GM12878 (cell line): Measurements from ENCODE around the gene ZNF416. TPM values are rescaled to one million over a fixed set of nuclear protein-coding genes. Genes with fewer than 3 reads are reported as not detected.
A peak's percentile ranks its signal among the peaks of the same experiment; 100 is the strongest.

Source experiments
- ATAC-seq: fragments of 200-7000 bp; cut with Tn5 transposase; 3 replicates; pipeline ENCODE4 v1.9.1; 2020; ENCODE audit warnings: mild to moderate bottlenecking, moderate library complexity
- BruUV-seq: library from RNA; stranded (reverse); fragments of 400-500 nt; replicated peaks from 2 replicates; lab custom pipeline; 2021; lab: Mats Ljungman, UMichigan
- CTCF ChIA-PET: fragments of 300-600 bp; sonication (Branson Sonifier 250); formaldehyde crosslinking; extraction: SDS; loops from one replicate; lab custom pipeline; 2021; ENCODE audit warnings: inconsistent platforms; lab: Yijun Ruan, JAX
- POLR2A ChIA-PET: fragments of 350-600 bp; formaldehyde crosslinking; extraction: SDS; loops from one replicate; lab custom pipeline; 2021; ENCODE audit warnings: inconsistent platforms; lab: Charles Lee
- RAD21 ChIA-PET: fragments of 300-600 bp; sonication (Branson Sonifier 250); formaldehyde crosslinking; loops from one replicate; lab custom pipeline; 2023; ENCODE audit warnings: antibody characterized with exemption; ENCODE audit not compliant: unreplicated experiment; lab: Charles Lee
- SMC1A ChIA-PET: fragments of 300-600 bp; sonication (Branson Sonifier 250); formaldehyde crosslinking; loops from one replicate; lab custom pipeline; 2023; ENCODE audit not compliant: unreplicated experiment, uncharacterized antibody; lab: Charles Lee
- DNase-seq: peaks from one replicate; pipeline ENCODE4 v3.0.0-alpha.2; 2011; ENCODE audit warnings: low read depth, low spot score
- FAIRE-seq: peaks from 3 replicates; lab custom pipeline; 2011; peaks lifted over from hg19 to GRCh38; lab: Jason Lieb, UNC
- H2AFZ ChIP-seq: 2 replicates; pipeline ENCODE4 v1.6.0; 2011; ENCODE audit warnings: low read depth, low read length, control low read depth; ENCODE audit not compliant: control insufficient read depth
- H3K27ac ChIP-seq: 2 replicates; pipeline ENCODE4 v1.5.1; 2011; ENCODE audit warnings: control low read depth; ENCODE audit not compliant: control insufficient read depth, insufficient read depth
- H3K27me3 ChIP-seq, 2 experiments: replicated peaks in 1 of 2; 2 replicates each; pipeline versions ENCODE4 v1.6.0 to v1.6.1; 2011; ENCODE audit warnings: low read length in 1 of 2; ENCODE audit not compliant: control insufficient read depth in 2 of 2, insufficient read depth in 2 of 2
- H3K36me3 ChIP-seq, 2 experiments: 2 replicates each; pipeline ENCODE4 v1.5.1; 2011; ENCODE audit warnings: low read length in 1 of 2; ENCODE audit not compliant: control insufficient read depth in 2 of 2, insufficient read depth in 2 of 2
- H3K4me1 ChIP-seq: 2 replicates; pipeline ENCODE4 v1.6.1; 2011; ENCODE audit warnings: mild to moderate bottlenecking, low read length, moderate library complexity, mixed read lengths; ENCODE audit not compliant: control insufficient read depth, insufficient read depth
- H3K4me2 ChIP-seq: 2 replicates; pipeline ENCODE4 v1.6.0; 2011; ENCODE audit warnings: control low read depth; ENCODE audit not compliant: control insufficient read depth, insufficient read depth
- H3K4me3 ChIP-seq: fragments of 200-600 bp; sonication (generic); 2 replicates; pipeline ENCODE4 v1.5.1; 2016
- H3K79me2 ChIP-seq: 2 replicates; pipeline ENCODE4 v1.6.0; 2011; ENCODE audit warnings: low read length; ENCODE audit not compliant: control insufficient read depth, insufficient read depth
- H3K9ac ChIP-seq: 2 replicates; pipeline ENCODE4 v1.8.0; 2011; ENCODE audit warnings: low read length, control low read depth, mixed read lengths; ENCODE audit not compliant: control insufficient read depth, insufficient read depth
- H3K9me3 ChIP-seq: replicated peaks from 3 replicates; pipeline ENCODE4 v1.5.1; 2011; ENCODE audit warnings: mild to moderate bottlenecking, low read length; ENCODE audit not compliant: control insufficient read depth, insufficient read depth
- H4K20me1 ChIP-seq: 2 replicates; pipeline ENCODE4 v1.6.0; 2011; ENCODE audit not compliant: control insufficient read depth, insufficient read depth
- CBX5 ChIP-seq: sonication (generic); IDR thresholded peaks from 2 replicates; pipeline ENCODE4 v1.6.1; 2016; ENCODE audit warnings: low read depth, moderate library complexity, mild to moderate bottlenecking, inconsistent platforms
- CHD1 ChIP-seq: IDR thresholded peaks from 2 replicates; pipeline ENCODE4 v1.6.1; 2012; ENCODE audit warnings: low read depth, low read length, improper control_type of control experiment
- CREM ChIP-seq: IDR thresholded peaks from 2 replicates; pipeline ENCODE4 v1.6.1; 2014; ENCODE audit warnings: antibody characterized with exemption, low read depth
- ETV6 ChIP-seq, 2 experiments: fragments of 450-650 bp in 1 of 2; IDR thresholded peaks in 1 of 2; conservative IDR thresholded peaks in 1 of 2; 2 replicates each; pipeline ENCODE4 v1.6.1; 2014; ENCODE audit warnings: antibody characterized with exemption in 1 of 2, borderline replicate concordance in 1 of 2, low read depth in 1 of 2, mild to moderate bottlenecking in 1 of 2, moderate library complexity in 1 of 2
- FOS ChIP-seq: IDR thresholded peaks from 3 replicates; pipeline ENCODE4 v1.6.1; 2011; ENCODE audit warnings: borderline replicate concordance; ENCODE audit not compliant: insufficient read length; ENCODE audit errors: extremely low read depth
- KLF5 ChIP-seq: fragments of 450-650 bp; IDR thresholded peaks from 2 replicates; pipeline ENCODE4 v1.6.1; 2014; ENCODE audit warnings: mild to moderate bottlenecking; ENCODE audit not compliant: partially characterized antibody
- MEF2A ChIP-seq: IDR thresholded peaks from 2 replicates; pipeline ENCODE4 v1.6.1; 2011; ENCODE audit warnings: low read depth, mild to moderate bottlenecking, low read length, moderate library complexity; ENCODE audit not compliant: insufficient read depth
- POLR2A ChIP-seq: IDR thresholded peaks from 2 replicates; pipeline ENCODE4 v1.6.1; 2011; ENCODE audit warnings: low read depth, mild to moderate bottlenecking, low read length
- RUNX3 ChIP-seq: IDR thresholded peaks from 2 replicates; pipeline ENCODE4 v1.6.1; 2012; ENCODE audit warnings: low read length, inconsistent platforms
- YY1 ChIP-seq: IDR thresholded peaks from 2 replicates; pipeline ENCODE4 v1.6.1; 2011; ENCODE audit warnings: low read depth, mild to moderate bottlenecking, low read length
- ZNF24 ChIP-seq: fragments of 450-650 bp; IDR thresholded peaks from 2 replicates; pipeline ENCODE4 v1.6.1; 2017; ENCODE audit warnings: antibody characterized with exemption, mild to moderate bottlenecking
- ZNF274 ChIP-seq: IDR thresholded peaks from one replicate; pipeline ENCODE4 v1.8.0; 2011; ENCODE audit not compliant: insufficient read length, insufficient read depth
- WGBS: methylation state at CpG from one replicate; pipeline ENCODE4 v1.1.6; 2016; ENCODE audit warnings: low lambda C conversion rate; ENCODE audit not compliant: insufficient replicate concordance, insufficient coverage; ENCODE audit errors: missing lambda C conversion rate; 5-methylcytosine and 5-hydroxymethylcytosine counted together
- in situ Hi-C: fragments of 300-500 bp; cut with MboI; formaldehyde crosslinking; loops from 9 replicates; pipeline ENCODE4 v1.14.3; 2018; ENCODE audit warnings: mixed read lengths
- intact Hi-C: fragments of 100-400 bp; cut with micrococcal nuclease; formaldehyde crosslinking; loops from one replicate; pipeline ENCODE4 v1.14.2; 2022; ENCODE audit not compliant: unreplicated experiment
- polyA plus RNA-seq, 11 experiments: library from polyadenylated mRNA; depleted of rRNA in 4 of 11; unstranded in 6 of 11; stranded (reverse) in 5 of 11; fragments of >200 nt; fragmentation: Nextera tagmentation in 4 of 11; fragmentation: Illumina TruSeq in 1 of 11; extraction: Ambion mirVana in 4 of 11; extraction: Trizol in 1 of 11; gene quantifications; 1 replicate in 1 of 11; 2 replicates in 10 of 11; pipeline versions ENCODE4 v1.2.1 to v1.2.3, GENCODE V29; 2011 to 2016; ENCODE audit warnings: inconsistent platforms in 2 of 11, missing spikeins in 2 of 11, low read depth in 1 of 11
- total RNA-seq, 4 experiments: library from RNA; depleted of rRNA in 3 of 4; stranded (reverse); fragments of >200 nt in 3 of 4; fragmentation: Illumina TruSeq in 1 of 4; extraction: Trizol in 1 of 4; gene quantifications; 2 replicates each; pipeline versions ENCODE4 v1.2.1 to v1.2.3, GENCODE V29; 2013 to 2021
- TF ChIP-seq, protein P1 (sequence below): IDR thresholded peaks from 2 replicates; pipeline ENCODE4 v1.6.1; 2012; ENCODE audit warnings: low read length, inconsistent platforms

Gene ZNF416
- total and polyA plus RNA-seq, 10 of the 15 experiments (the other 5 are each of a cell fraction or from before 2014, with no cell fraction given) = 1.2 to 5.4 (median 4.7) TPM

DNA sequence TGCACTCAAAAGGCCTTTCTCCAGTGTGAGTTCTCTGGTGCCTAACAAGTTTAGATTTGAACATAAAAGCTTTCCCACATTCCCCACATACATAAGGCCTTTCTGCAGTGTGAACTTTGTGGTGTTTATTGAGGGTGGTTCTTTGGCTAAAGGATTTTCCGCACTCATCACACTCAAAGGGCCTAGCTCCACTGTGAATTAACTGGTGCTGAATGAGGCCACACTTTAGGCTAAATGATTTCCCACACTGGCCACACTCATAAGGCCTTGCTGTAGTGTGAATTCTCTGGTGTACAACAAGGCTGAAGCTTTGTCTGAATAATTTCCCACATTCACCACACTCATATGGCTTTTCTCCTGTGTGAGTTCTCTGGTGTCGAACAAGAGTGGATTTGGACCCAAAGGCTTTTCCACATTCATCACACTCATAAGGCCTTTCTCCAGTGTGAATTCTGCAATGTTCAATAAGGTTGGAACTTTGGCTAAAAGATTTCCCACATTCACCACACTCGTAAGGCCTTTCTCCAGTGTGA is 6.2 kb downstream of the ZNF416 start:
- peaks cover 2 to 24% of the 10 kb centered on the region in 2 experiments for H3K36me3 ChIP-seq
- TF ChIP-seq KLF5 (peak; percentile 37), CBX5 (no peak), ZNF274 (peak; percentile 82)
- TF ChIP-seq, all 136 proteins: peak for 2
- Histone ChIP-seq H3K4me1 (no peaks in the 10 kb centered on the region), H3K9me3 (peaks cover 67% of the 10 kb centered on the region), H3K27me3 (no peaks in the 10 kb centered on the region), H3K4me3 (no peak overlapping the region), H3K4me2 (no peak overlapping the region), H3K27ac (no peak overlapping the region), H2AFZ (no peak overlapping the region), H3K9ac (no peak overlapping the region), H4K20me1 (no peaks in the 10 kb centered on the region), H3K79me2 (no peaks in the 10 kb centered on the region)
- intact Hi-C loops (no loop called here), in situ Hi-C loops (no loop called here)
- ChIA-PET CTCF (no interaction called here), RAD21 (no interaction called here), SMC1A (interaction anchor here (0.7 kb wide), 1 partner anchor 790 kb away, joined by 3 read pairs; the partner anchor contains the start of gene ZNF497), POLR2A (no interaction called here)
- ATAC-seq (no peak), DNase-seq (no peak), FAIRE-seq (no peak)
- WGBS = 76% methylated on average over 3 of the region's 3 CpGs
- no TSS peak for BruUV-seq

DNA sequence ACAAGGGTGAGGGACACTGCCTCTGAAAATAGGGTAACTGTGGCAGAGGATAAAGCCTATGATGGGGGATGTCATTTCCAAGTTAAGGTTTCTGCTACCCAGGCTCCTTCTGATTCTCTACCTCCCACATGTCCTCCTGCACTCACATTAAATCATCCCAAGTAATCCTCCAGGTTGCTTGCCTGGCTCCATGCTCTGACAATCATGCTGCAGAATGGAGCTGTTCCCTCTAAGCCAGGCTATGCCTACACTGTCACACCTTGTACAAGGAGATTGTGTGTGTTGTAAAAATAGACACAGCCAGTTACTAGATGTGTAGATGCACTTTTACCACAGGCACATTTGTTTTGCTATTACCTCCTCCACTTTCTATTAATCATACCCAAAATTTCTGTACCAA is 8.0 kb downstream of the ZNF416 start:
- ChIA-PET POLR2A (no interaction called here), SMC1A (no interaction called here), CTCF (no interaction called here), RAD21 (no interaction called here)
- FAIRE-seq = no peak
- in situ Hi-C loops (no loop called here), intact Hi-C loops (no loop called here)
- Histone ChIP-seq H3K9me3 (peaks cover 66% of the 10 kb centered on the region), H3K9ac (no peak overlapping the region), H3K4me2 (no peak overlapping the region), H3K79me2 (no peaks in the 10 kb centered on the region), H3K36me3 (peaks cover 2 to 22% of the 10 kb centered on the region in 2 experiments), H3K27ac (no peak overlapping the region), H4K20me1 (no peaks in the 10 kb centered on the region), H3K4me3 (no peak overlapping the region), H3K4me1 (no peaks in the 10 kb centered on the region), H2AFZ (no peak overlapping the region), H3K27me3 (no peaks in the 10 kb centered on the region)
- no peak for ATAC-seq
- BruUV-seq = no TSS peak
- no peak for DNase-seq
- no peak for TF ChIP-seq YY1
- no peak for TF ChIP-seq POLR2A
- TF ChIP-seq CREM = no peak
- no peak for TF ChIP-seq ZNF24
- no peak for TF ChIP-seq RUNX3
- TF ChIP-seq MEF2A = no peak
- no peak for TF ChIP-seq ETV6 (conservative IDR thresholded peaks at IDR 0.05 in 1 of 2, IDR thresholded peaks at IDR 0.05 in 1 of 2; ENCODE audit: borderline replicate concordance in 1 of 2, low read depth in 1 of 2)
- TF ChIP-seq, protein P1, sequence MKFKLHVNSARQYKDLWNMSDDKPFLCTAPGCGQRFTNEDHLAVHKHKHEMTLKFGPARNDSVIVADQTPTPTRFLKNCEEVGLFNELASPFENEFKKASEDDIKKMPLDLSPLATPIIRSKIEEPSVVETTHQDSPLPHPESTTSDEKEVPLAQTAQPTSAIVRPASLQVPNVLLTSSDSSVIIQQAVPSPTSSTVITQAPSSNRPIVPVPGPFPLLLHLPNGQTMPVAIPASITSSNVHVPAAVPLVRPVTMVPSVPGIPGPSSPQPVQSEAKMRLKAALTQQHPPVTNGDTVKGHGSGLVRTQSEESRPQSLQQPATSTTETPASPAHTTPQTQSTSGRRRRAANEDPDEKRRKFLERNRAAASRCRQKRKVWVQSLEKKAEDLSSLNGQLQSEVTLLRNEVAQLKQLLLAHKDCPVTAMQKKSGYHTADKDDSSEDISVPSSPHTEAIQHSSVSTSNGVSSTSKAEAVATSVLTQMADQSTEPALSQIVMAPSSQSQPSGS = no peak
- TF ChIP-seq FOS = no peak
- TF ChIP-seq CHD1 = no peak
